Measurements from ENCODE around the gene GRIP1. TPM values are rescaled to one million over a fixed set of nuclear protein-coding genes. Genes with fewer than 3 reads are reported as not detected.

The GRIP1 gene
- total RNA-seq, 1 experiment from 2014 or later, result 0.23 TPM

GRCh38 chr12:66714709-66715108 is 35.8 kb upstream of the GRIP1 start:
- no peaks in the 10 kb centered on the region for H3K36me3 ChIP-seq (ENCODE audit: control insufficient read depth, insufficient read depth, low read length)
- no peaks in the 10 kb centered on the region for H3K36me3 Mint-ChIP-seq (ENCODE audit: insufficient read depth, unreplicated experiment)
- H3K4me1 Mint-ChIP-seq (ENCODE audit: low read depth, unreplicated experiment), result no peaks in the 10 kb centered on the region
- no peak overlapping the region for H3K4me3 Mint-ChIP-seq (ENCODE audit: unreplicated experiment)
- H3K27me3 Mint-ChIP-seq (ENCODE audit: insufficient read depth, unreplicated experiment), result peaks cover 11% of the 10 kb centered on the region
- no peak overlapping the region for H3K27ac Mint-ChIP-seq (ENCODE audit: unreplicated experiment)
- CTCF ChIA-PET, result no interaction called here
- no peaks in the 10 kb centered on the region for H3K9me3 Mint-ChIP-seq (ENCODE audit: unreplicated experiment)
- no peaks in the 10 kb centered on the region for H3K9me3 ChIP-seq
- POLR2A ChIA-PET, result no interaction called here
- no TSS peak for BruUV-seq (replicated peaks)
- H3K4me1 ChIP-seq, result no peaks in the 10 kb centered on the region
- no peak for TF ChIP-seq CTCF (IDR thresholded peaks at IDR 0.05; ENCODE audit: insufficient read depth in 1 of 2, low read depth in 1 of 2, low read length in 1 of 2, severe bottlenecking in 1 of 2, unreplicated experiment in 1 of 2)
- H3K27me3 ChIP-seq (replicated peaks; ENCODE audit: control insufficient read depth, insufficient read depth, low read length), result no peaks in the 10 kb centered on the region
- no peak for DNase-seq
- H3K4me3 ChIP-seq (ENCODE audit: low read depth, low read length), result no peak overlapping the region
- intact Hi-C loops (cut with micrococcal nuclease; ENCODE audit: unreplicated experiment), result loop anchor here (1.0 kb wide), 1 partner anchor 147 kb away; no protein-coding TSS in a partner anchor

GRCh38 chr12:66713984-66714383 is 35.1 kb upstream of the GRIP1 start:
- Histone ChIP-seq H3K9me3 (no peaks in the 10 kb centered on the region), H3K4me3 (ENCODE audit: low read depth, low read length) (no peak overlapping the region), H3K27me3 (replicated peaks; ENCODE audit: control insufficient read depth, insufficient read depth, low read length) (no peaks in the 10 kb centered on the region), H3K4me1 (no peaks in the 10 kb centered on the region), H3K36me3 (ENCODE audit: control insufficient read depth, insufficient read depth, low read length) (no peaks in the 10 kb centered on the region)
- Mint-ChIP-seq H3K4me1 (ENCODE audit: low read depth, unreplicated experiment) (no peaks in the 10 kb centered on the region), H3K9me3 (ENCODE audit: unreplicated experiment) (no peaks in the 10 kb centered on the region), H3K27me3 (ENCODE audit: insufficient read depth, unreplicated experiment) (peaks cover 11% of the 10 kb centered on the region), H3K27ac (ENCODE audit: unreplicated experiment) (no peak overlapping the region), H3K36me3 (ENCODE audit: insufficient read depth, unreplicated experiment) (no peaks in the 10 kb centered on the region), H3K4me3 (ENCODE audit: unreplicated experiment) (no peak overlapping the region)
- DNase-seq, result no peak
- intact Hi-C loops (cut with micrococcal nuclease; ENCODE audit: unreplicated experiment), result no loop called here
- no TSS peak for BruUV-seq (replicated peaks)
- no peak for TF ChIP-seq CTCF (IDR thresholded peaks at IDR 0.05; ENCODE audit: insufficient read depth in 1 of 2, low read depth in 1 of 2, low read length in 1 of 2, severe bottlenecking in 1 of 2, unreplicated experiment in 1 of 2)
- ChIA-PET CTCF (no interaction called here), POLR2A (no interaction called here)

GRCh38 chr12:66709893-66710292 is 31.0 kb upstream of the GRIP1 start:
- H3K27me3 Mint-ChIP-seq (ENCODE audit: insufficient read depth, unreplicated experiment), result peaks cover 6% of the 10 kb centered on the region
- no peak for TF ChIP-seq CTCF (IDR thresholded peaks at IDR 0.05; ENCODE audit: insufficient read depth in 1 of 2, low read depth in 1 of 2, low read length in 1 of 2, severe bottlenecking in 1 of 2, unreplicated experiment in 1 of 2)
- no peaks in the 10 kb centered on the region for H3K9me3 Mint-ChIP-seq (ENCODE audit: unreplicated experiment)
- CTCF ChIA-PET, result no interaction called here
- DNase-seq, result no peak
- no peak overlapping the region for H3K27ac Mint-ChIP-seq (ENCODE audit: unreplicated experiment)
- H3K4me3 Mint-ChIP-seq (ENCODE audit: unreplicated experiment), result no peak overlapping the region
- Histone ChIP-seq H3K27me3 (replicated peaks; ENCODE audit: control insufficient read depth, insufficient read depth, low read length) (no peaks in the 10 kb centered on the region), H3K4me1 (no peaks in the 10 kb centered on the region), H3K9me3 (no peaks in the 10 kb centered on the region), H3K36me3 (ENCODE audit: control insufficient read depth, insufficient read depth, low read length) (no peaks in the 10 kb centered on the region), H3K4me3 (ENCODE audit: low read depth, low read length) (no peak overlapping the region)
- BruUV-seq (replicated peaks), result no TSS peak
- no peaks in the 10 kb centered on the region for H3K4me1 Mint-ChIP-seq (ENCODE audit: low read depth, unreplicated experiment)
- H3K36me3 Mint-ChIP-seq (ENCODE audit: insufficient read depth, unreplicated experiment), result no peaks in the 10 kb centered on the region
- POLR2A ChIA-PET, result interaction anchor here (0.6 kb wide), 1 partner anchor 44 kb away, joined by 3 read pairs; no protein-coding TSS in a partner anchor
- intact Hi-C loops (cut with micrococcal nuclease; ENCODE audit: unreplicated experiment), result no loop called here
